Activated CD8-positive, alpha-beta memory T cell treated with anti-CD3 and anti-CD28 coated beads, Interleukin-2, amount 50 U/mL, for 24 hours (primary cell): ENCODE results near the gene CD177.
"Not testable (repeated sequence)": the region's sequence is repeated elsewhere in the genome, so short reads cannot be mapped to it uniquely, and the experiment has no call there.

ENCODE experiments used
- DNase-seq: peaks from one replicate; pipeline ENCODE4 v3.0.0-alpha.2; 2020; ENCODE audit errors: extremely low read depth

CD177 gene

GRCh38 chr19:43353606-43354304 lies at the start of gene CD177:
CD177 (plus strand) TSS chr19:43353686; CDS start chr19:43353715, 29 bp downstream.
- DNase-seq: no peak

DNA sequence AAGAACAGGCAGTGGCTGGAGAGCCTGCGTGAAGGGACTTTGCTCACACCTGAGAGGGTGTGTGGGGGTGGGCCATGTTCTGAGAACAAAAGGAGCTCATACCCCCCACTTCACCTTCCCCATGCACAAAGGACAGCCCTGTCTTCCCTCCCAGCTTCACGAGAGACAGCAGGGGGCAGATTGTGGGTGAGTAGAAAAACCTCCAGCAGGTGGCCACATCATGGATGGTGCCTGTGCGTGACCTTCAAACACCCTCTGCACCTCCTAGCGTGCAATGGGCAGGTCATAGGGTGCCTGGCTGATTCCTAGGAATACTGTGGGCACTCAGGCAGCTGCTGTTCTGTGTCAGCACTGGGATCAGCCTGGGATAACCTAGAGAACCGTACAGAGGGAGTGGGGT lies 47.8 kb upstream of the CD177 start:
- DNase-seq: no peak

GRCh38 chr19:43306097-43306496 lies 47.4 kb upstream of the CD177 start:
- no peak for DNase-seq

- DNase-seq: no peak
Observed at GRCh38 chr19:43308244-43308815, 45.2 kb upstream of the CD177 start.

- DNase-seq: no peak
Observed at GRCh38 chr19:43309466-43309865, 44.0 kb upstream of the CD177 start.

GRCh38 chr19:43310221-43310620 lies 43.3 kb upstream of the CD177 start:
- no peak for DNase-seq

GRCh38 chr19:43311256-43311655 lies 42.2 kb upstream of the CD177 start:
- DNase-seq: no peak

DNA sequence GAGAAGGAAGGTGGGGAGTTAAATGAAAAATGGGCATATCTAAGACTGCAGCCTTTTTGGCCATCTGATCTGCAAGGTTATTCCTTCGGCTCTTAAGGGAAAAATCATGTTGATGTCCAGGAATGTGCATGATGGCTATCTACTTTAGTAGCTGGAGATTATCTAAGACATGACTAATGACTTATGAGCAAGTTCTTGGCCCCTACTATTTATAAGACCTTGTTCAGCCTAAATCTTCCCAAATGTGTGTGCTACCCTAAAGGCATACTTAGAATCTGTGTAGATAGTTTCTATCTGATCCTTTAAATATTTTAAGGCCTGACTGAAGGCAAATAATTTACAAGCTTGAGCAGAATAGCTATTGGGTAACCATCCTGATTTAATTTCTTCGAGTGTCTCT lies 41.8 kb upstream of the CD177 start:
- DNase-seq: no peak

DNA sequence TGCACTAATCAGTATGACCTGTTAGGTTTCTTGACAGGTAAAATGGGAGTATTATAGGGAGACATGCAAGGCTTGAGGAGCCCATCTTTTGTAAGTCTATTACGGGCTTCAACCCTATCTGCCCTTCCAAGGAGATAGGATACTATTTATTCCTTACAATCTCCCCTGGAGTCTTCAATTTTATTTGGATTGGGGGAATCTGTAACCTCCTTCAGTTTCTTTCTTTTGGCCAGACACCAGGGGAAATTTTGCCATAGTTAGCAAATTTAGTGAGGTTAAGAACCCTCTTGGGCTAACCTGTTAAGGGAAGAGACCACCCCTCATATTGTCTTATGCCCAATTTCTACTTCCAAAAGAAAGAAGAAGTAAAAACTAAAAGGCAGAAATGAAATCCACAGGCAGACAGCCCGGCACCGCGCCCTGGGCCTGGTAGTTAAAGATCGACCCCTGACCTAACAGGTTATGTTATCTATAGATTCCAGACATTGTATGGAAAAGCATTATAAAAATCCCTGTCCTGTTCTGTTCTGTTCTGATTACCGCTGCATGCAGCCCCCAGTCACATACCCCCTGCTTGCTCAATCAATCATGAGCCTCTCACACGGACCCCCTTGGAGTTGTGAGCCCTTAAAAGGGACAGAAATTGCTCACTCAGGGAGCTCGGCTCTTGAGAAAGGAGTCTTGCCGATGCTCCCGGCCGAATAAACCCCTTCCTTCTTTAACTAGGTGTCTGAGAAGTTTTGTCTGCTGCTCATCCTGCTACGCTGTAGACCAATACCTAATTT lies 39.6 kb upstream of the CD177 start:
- DNase-seq: no peak

DNA sequence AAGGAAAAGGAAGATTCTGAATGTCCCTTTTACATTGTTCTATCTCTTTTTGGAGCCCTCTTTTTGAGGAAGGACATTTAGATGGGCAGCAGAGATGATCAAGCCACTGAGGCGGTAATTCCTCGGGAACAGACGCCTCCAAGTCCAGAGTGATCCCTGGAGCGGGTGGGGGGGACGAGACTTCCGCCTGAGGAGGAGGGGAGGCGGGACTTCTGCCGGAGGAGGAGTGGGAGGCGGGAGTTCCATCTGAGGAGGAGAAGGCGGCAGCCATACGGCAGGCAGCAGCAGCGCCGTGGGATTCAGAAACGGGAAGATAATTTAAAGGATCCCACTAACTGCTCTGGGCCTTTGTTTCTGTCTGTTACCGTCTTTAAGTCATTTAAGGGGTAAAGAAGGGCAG lies 37.6 kb upstream of the CD177 start:
- DNase-seq: no peak

- no peak for DNase-seq
Observed at GRCh38 chr19:43316591-43317319, 36.7 kb upstream of the CD177 start.

GRCh38 chr19:43318203-43318602 lies 35.3 kb upstream of the CD177 start:
- DNase-seq: no peak

DNA sequence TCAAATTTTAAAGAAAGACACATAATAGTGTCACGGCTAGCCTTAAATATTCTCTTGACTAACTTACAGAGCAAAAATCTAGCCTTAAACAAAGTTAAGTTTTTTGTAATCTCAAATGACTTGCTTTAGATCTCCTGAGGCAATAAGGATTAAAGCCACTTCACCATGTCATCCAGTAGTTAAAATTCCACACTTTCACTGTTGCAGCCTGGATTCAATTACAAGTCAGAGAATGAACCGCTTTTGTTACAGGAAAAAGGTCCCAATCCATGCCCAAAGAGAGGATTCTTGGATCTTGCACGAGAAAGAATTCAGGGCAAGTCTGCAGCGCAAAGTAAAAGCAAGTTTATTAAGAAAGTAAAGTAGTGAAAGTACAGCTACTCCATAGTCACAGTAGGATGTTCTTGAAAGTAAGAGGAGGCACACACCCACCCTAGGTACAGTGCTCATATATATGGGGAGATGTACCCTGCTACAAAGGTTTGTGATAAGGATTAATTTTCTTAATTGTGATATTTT lies 34.6 kb upstream of the CD177 start:
- DNase-seq: no peak

DNA sequence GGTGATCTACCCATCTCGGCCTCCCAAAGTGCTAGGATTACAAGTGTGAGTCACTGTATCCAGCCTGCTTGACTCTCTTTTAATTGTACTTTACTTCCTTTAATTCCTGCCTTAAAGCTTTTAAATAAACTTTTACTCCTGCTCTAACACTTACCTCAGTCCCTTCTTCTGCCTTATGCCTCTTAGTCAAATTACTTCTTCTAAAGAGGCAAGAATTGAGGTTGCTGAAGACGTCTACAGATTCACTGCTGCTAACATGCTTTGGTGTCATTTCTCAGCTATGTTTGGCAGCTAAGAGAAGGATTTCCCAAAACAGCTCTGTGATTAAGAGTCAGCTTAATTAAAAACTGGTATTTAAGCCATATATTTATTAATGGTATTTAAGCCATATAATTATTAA lies 32.9 kb upstream of the CD177 start:
- no peak for DNase-seq

DNA sequence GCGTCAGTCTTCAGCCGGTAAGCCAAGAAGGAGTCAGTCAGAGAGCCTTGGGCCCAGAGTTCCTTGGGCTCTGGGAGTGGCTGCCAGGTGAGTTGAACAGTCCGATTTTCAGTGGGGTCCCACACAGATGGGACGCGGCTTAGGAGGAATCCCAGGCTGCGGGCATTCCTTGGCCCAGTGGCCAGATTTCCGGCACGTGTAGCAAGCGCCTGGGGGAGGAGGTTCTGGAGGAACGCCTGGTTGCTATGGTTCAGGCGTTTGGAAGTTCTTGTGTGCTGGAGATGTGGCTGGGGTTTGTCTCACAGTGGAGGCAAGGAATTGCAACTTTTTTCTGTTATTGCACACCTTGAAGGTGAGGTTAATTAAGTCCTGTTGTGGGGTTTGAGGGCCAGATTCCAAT lies 26.7 kb upstream of the CD177 start:
- not testable (repeated sequence) for DNase-seq

DNA sequence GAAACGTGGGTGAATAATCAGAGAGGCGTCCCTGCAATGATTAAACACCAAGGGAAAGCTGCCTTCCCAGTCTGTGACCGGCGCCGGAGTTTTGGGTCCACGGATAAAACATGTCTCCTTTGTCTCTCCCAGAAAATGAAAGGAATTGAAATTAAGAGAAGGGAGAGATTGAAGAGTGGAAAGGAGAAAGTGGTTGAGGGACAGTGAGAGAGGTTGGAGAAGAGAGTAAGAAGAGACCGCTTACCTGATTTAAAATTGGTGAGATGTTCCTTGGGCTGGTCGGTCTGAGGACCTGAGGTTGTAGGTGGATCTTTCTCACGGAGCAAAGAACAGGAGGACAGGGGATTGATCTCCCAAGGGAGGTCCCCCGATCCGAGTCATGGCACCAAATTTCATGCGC lies 24.9 kb upstream of the CD177 start:
- not testable (repeated sequence) for DNase-seq

DNA sequence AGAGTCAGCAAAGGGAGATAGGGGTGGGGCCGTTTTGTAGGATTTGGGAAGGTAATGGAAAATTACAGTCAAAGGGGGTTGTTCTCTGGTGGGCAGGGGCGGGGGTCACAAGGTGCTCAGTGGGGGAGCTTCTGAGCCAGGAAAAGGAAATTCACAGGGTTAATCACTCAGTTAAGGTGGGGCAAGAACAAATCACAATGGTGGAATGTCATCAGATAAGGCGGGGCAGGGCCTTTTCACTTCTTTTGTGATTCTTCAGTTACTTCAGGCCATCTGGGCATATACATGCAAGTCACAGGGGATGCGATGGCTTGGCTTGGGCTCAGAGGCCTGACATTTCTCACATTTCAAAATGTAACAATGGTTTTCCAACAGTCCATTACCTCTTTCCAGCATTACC lies 24.4 kb upstream of the CD177 start:
- not testable (repeated sequence) for DNase-seq

- no peak for DNase-seq
Observed at GRCh38 chr19:43329989-43330388, 23.5 kb upstream of the CD177 start.

- DNase-seq: no peak
Observed at GRCh38 chr19:43330726-43331434, 22.6 kb upstream of the CD177 start.

DNA sequence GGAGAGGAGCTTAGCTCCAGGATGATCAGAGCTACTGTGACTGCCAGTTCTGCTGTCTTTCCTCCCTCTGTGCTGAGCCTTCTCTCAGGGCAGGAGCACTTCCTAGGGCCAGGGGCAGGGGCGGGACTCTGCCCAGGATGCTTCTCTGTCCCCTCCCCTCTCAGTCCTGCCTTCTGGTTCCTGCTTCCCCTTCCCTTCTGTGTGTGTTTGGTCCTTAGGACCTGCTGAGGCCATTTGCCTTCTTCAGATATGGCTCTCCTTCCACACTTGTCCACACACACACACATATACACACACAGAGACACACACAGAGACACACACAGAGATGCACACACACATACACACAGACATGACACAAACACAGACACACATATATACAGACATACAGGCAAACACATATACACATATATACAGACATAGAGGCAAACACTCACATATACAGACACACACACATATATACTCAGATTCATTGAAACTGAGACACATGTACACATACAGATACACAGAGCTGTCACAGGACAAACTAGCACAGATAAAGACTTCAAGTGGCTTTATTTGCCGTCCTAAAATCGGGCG lies 22.0 kb upstream of the CD177 start:
- DNase-seq: no peak
